HG02678 (cell line): ENCODE data around the gene ZBTB47.

ENCODE experiments used
- ATAC-seq: cut with Tn5 transposase; IDR thresholded peaks from one replicate; pipeline ENCODE4 v1.9.1; 2021; ENCODE audit warnings: mild to moderate bottlenecking, moderate library complexity; ENCODE audit not compliant: unreplicated experiment

ZBTB47 gene

GRCh38 chr3:42664438-42664803 lies 10.9 kb downstream of the ZBTB47 start:
- no peak for ATAC-seq

GRCh38 chr3:42665050-42665878 lies 11.8 kb downstream of the ZBTB47 start:
- ATAC-seq: no peak

- no peak for ATAC-seq
Measured at GRCh38 chr3:42666022-42666421, 12.5 kb downstream of the ZBTB47 start.

GRCh38 chr3:42666577-42666998 lies 13.1 kb downstream of the ZBTB47 start:
- no peak for ATAC-seq

GRCh38 chr3:42667096-42667522 lies 13.6 kb downstream of the ZBTB47 start:
- no peak for ATAC-seq

- ATAC-seq: no peak
Measured at GRCh38 chr3:42667523-42668412, 14.3 kb downstream of the ZBTB47 start.

GRCh38 chr3:42668413-42668760 lies 14.9 kb downstream of the ZBTB47 start:
- ATAC-seq: no peak

GRCh38 chr3:42668793-42669217 lies 15.3 kb downstream of the ZBTB47 start:
- no peak for ATAC-seq

- ATAC-seq: no peak
Measured at GRCh38 chr3:42670051-42670576, 16.6 kb downstream of the ZBTB47 start.

- ATAC-seq: no peak
Measured at GRCh38 chr3:42670670-42671069, 17.2 kb downstream of the ZBTB47 start.

GRCh38 chr3:42672515-42672914 lies 19.0 kb downstream of the ZBTB47 start:
- no peak for ATAC-seq

- no peak for ATAC-seq
Measured at GRCh38 chr3:42673082-42673481, 19.6 kb downstream of the ZBTB47 start.

GRCh38 chr3:42674146-42674545 lies 20.6 kb downstream of the ZBTB47 start:
- no peak for ATAC-seq

GRCh38 chr3:42675909-42676308 lies 22.4 kb downstream of the ZBTB47 start:
- no peak for ATAC-seq

- no peak for ATAC-seq
Measured at GRCh38 chr3:42678447-42678846, 24.9 kb downstream of the ZBTB47 start.

GRCh38 chr3:42680271-42680670 lies 26.8 kb downstream of the ZBTB47 start:
- no peak for ATAC-seq

- no peak for ATAC-seq
Measured at GRCh38 chr3:42680806-42681205, 27.3 kb downstream of the ZBTB47 start.

- no peak for ATAC-seq
Measured at GRCh38 chr3:42681361-42682038, 28.0 kb downstream of the ZBTB47 start.

GRCh38 chr3:42682301-42683070 lies 29.0 kb downstream of the ZBTB47 start:
- ATAC-seq: no peak

GRCh38 chr3:42683875-42684598 lies 30.5 kb downstream of the ZBTB47 start:
- no peak for ATAC-seq
